NOMO-1 treated with DMSO at 0.1 percent for 48 hours (cell line): ENCODE results near the gene CASZ1.

Source experiments
- DNase-seq: peaks from one replicate; lab custom pipeline; 2025; ENCODE audit not compliant: unreplicated experiment; lab: John Stamatoyannopoulos, UW

Gene CASZ1

GRCh38 chr1:10796029-10796944 is at the start of gene CASZ1:
Gene CASZ1 (minus strand): TSS chr1:10796646. CDS start chr1:10693889, 102,757 bp downstream.
- no peak for DNase-seq

- no peak for DNase-seq
Observed at GRCh38 chr1:10843697-10844096, 47.3 kb upstream of the CASZ1 start.

GRCh38 chr1:10841118-10841517 is 44.7 kb upstream of the CASZ1 start:
- no peak for DNase-seq

- no peak for DNase-seq
Observed at GRCh38 chr1:10839188-10839770, 42.8 kb upstream of the CASZ1 start.

- DNase-seq: no peak
Observed at GRCh38 chr1:10838541-10838940, 42.1 kb upstream of the CASZ1 start.

GRCh38 chr1:10836726-10837125 is 40.3 kb upstream of the CASZ1 start:
- DNase-seq: no peak

- DNase-seq: no peak
Observed at GRCh38 chr1:10835822-10836421, 39.5 kb upstream of the CASZ1 start.

GRCh38 chr1:10835421-10835820 is 39.0 kb upstream of the CASZ1 start:
- no peak for DNase-seq

GRCh38 chr1:10834770-10835412 is 38.4 kb upstream of the CASZ1 start:
- DNase-seq: no peak

GRCh38 chr1:10833630-10834557 is 37.4 kb upstream of the CASZ1 start:
- DNase-seq: no peak

- DNase-seq: no peak
Observed at GRCh38 chr1:10832703-10833102, 36.3 kb upstream of the CASZ1 start.

- DNase-seq: no peak
Observed at GRCh38 chr1:10830961-10831668, 34.7 kb upstream of the CASZ1 start.

GRCh38 chr1:10829965-10830515 is 33.6 kb upstream of the CASZ1 start:
- no peak for DNase-seq

GRCh38 chr1:10829067-10829818 is 32.8 kb upstream of the CASZ1 start:
- no peak for DNase-seq

GRCh38 chr1:10827377-10828333 is 31.2 kb upstream of the CASZ1 start:
- DNase-seq: no peak

GRCh38 chr1:10825592-10825991 is 29.1 kb upstream of the CASZ1 start:
- no peak for DNase-seq

- DNase-seq: no peak
Observed at GRCh38 chr1:10824821-10825540, 28.5 kb upstream of the CASZ1 start.
